ENCODE data around the gene THSD4. TPM values are rescaled to one million over a fixed set of nuclear protein-coding genes. Genes with fewer than 3 reads are reported as not detected.

THSD4 gene
- total RNA-seq, 1 donor from 2014 or later: 2.7 TPM

DNA sequence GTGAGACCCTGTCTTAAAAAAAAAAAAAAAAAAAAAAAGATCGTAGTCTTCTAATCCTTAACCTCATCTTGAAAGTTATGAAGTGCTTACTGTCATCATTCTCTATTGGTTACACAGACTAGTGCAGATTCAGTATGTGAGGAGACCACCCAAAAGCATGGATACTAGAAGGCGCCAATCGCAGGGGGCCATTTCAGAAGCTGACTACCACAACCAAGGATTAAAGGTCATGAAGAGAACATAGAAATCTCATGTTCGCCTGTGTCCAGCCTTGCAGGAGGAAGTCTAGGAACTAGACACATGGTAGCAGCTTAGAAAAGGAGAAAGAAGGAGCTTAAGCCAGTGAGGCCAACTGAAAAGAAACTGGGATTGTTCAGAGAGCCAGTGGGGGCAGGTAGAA lies 207.8 kb downstream of the THSD4 start:
- no peak for DNase-seq (ENCODE audit: low read depth)

GRCh38 chr15:71323584-71323983 lies 208.3 kb downstream of the THSD4 start:
- no peak for DNase-seq (ENCODE audit: low read depth)

- DNase-seq (ENCODE audit: low read depth): no peak
Measured at GRCh38 chr15:71325481-71325880, 210.2 kb downstream of the THSD4 start.

GRCh38 chr15:71328453-71328852 lies 213.2 kb downstream of the THSD4 start:
- no peak for DNase-seq (ENCODE audit: low read depth)

- DNase-seq (ENCODE audit: low read depth): peak; percentile 75
Measured at GRCh38 chr15:71329041-71329440, 213.8 kb downstream of the THSD4 start.

GRCh38 chr15:71329497-71330260 lies 214.4 kb downstream of the THSD4 start:
- DNase-seq (ENCODE audit: low read depth): peak; percentile 91

DNA sequence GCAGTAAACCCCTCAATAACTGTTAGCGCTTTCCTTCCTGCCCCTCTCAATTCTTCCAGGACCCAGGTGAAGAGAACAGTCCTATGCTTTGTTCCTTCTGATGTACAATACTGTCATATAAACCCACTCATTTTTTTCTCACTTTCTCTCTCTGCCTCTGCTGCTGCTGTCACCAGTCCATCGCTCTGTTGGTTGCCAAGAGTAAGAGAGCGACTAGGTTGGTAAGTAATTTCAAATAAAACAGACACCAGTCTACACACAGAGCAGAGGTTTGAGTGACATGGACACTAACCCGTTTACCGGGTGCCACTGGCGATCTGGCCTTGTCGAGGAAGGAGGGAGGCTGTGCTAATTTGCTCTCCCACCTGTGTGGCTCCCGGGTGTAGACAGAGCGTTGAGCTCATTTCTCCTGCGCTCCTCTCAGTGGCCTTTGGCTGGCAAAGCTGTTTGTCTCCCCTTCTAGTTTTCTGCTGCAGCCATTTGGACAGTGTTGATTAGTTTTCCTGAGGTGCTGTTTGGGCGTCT lies 215.4 kb downstream of the THSD4 start:
- no peak for DNase-seq (ENCODE audit: low read depth)

GRCh38 chr15:71331173-71331572 lies 215.9 kb downstream of the THSD4 start:
- DNase-seq (ENCODE audit: low read depth): no peak

DNA sequence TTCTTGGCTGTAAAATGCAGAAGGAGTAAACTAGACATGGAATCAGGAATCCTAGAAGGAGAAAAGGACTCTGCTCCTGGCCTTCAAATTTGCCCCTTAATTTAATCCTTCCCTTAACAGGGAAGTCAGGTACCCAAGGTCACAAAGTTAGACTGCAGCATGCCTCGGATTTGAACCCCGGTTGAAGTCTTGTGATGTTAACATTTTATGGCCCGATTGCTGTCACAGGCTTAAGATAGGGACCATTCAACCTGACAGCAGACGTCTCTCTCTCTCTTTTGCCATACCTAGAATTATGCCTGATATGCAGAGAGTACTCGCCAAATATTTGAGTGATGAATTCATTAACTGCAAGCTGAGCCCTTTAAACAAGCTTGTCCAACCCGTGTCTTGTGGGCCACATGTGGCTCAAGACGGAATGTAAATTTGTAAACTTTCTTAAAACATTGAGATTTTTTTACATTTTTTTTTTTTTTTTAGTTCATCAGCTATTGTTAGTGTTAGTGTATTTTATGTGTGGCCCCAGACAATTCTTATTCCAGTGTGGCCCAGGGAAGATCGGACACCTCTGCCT lies 217.2 kb downstream of the THSD4 start:
- no peak for DNase-seq (ENCODE audit: low read depth)

GRCh38 chr15:71333136-71333700 lies 217.9 kb downstream of the THSD4 start:
- DNase-seq (ENCODE audit: low read depth): peak; percentile 60

- peak; percentile 28 for DNase-seq (ENCODE audit: low read depth)
Measured at GRCh38 chr15:71333839-71334238, 218.6 kb downstream of the THSD4 start.

DNA sequence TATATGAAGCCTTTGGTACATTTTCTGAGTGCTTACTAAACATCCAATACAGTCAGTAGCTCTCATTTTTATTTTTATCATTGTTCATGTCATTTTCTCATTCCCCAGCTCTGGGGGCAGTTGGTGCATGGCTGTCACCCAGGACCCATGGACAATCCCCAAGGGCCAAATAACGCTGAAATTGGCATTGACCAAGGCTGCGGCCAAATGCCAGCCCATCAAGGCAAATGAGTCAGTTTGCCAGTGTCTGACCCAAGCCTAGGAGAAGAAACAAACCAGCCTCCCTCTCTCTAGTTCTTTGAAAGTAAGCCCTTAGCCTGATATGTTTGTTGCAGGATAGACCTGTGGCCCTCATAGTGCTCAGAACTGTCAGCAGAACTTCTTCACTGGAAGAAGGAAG lies 219.2 kb downstream of the THSD4 start:
- DNase-seq (ENCODE audit: low read depth): no peak

DNA sequence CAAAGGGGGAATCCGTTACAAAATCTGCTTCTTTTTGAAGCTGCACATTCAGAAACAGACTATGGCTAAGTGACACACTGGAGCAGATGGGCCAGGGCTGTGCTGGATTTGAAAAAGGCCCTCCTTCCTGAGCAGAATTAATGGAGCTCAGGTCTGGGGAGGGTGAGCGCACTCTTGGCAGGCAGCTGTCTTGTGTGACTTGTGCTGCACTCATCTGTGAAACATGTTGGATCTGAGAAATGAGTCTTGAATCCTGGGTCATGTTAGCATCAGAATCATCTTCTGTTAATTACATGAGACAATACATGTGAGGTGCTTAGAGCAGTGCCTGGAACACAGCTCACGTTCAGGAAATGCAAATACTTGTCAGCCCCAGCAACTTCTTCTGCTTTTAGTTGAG lies 219.6 kb downstream of the THSD4 start:
- DNase-seq (ENCODE audit: low read depth): peak; percentile 26

GRCh38 chr15:71335591-71335990 lies 220.3 kb downstream of the THSD4 start:
- peak; percentile 87 for DNase-seq (ENCODE audit: low read depth)

DNA sequence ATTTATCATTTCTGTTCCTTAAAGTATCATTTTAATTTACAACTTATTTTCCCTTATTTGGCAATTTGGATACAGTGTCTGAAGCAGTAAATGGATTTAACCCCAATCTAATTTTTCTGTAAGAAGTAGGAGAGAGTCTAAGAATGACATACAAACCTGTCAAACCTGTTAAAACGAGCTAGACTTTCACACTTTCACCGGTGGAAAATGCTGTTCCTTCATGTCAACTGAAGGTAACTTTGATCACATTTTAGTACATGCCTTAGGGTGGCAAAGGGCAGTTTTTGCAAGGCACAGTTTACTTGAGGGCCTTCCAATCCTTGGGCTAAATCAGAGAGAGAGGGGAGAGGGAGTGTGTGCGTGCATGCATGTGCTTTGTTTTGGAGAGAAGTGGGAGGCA lies 221.4 kb downstream of the THSD4 start:
- DNase-seq (ENCODE audit: low read depth): no peak

DNA sequence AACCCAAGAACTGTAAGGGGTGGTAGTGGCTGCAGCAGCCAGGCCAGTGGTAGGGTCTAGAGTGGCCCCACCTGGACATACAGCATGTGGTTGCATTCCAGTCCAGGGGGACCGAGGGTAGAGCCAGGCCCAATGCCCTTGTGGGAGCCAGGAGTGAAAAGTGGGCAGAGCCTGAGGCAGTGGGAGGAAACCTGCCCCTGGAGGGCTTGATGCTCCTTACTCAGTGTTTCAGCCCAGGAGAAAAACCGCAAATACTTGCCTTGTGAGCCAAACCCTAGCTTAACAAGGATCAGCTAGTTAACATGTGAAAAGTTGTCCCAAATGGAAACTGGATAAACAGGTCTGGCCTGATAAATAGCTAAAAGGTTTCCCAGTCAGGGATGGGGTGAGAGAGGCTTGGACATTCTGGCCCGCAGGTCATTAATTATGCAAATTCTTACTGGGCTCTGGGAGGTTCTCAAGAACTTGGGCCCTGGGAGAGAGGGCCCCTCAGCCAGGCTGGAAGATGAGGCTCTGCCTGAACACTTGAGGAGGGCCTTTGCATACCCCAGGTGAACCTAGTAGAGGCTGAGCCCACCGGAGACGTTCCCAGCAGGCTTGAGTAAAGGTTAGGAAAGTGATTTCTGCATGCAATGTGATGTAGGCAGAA lies 222.1 kb downstream of the THSD4 start:
- DNase-seq (ENCODE audit: low read depth): no peak

GRCh38 chr15:71338265-71338664 lies 223.0 kb downstream of the THSD4 start:
- no peak for DNase-seq (ENCODE audit: low read depth)

GRCh38 chr15:71338827-71339542 lies 223.7 kb downstream of the THSD4 start:
- no peak for DNase-seq (ENCODE audit: low read depth)

GRCh38 chr15:71341811-71342550 lies 226.7 kb downstream of the THSD4 start:
- peak; percentile 51 for DNase-seq (ENCODE audit: low read depth)

DNA sequence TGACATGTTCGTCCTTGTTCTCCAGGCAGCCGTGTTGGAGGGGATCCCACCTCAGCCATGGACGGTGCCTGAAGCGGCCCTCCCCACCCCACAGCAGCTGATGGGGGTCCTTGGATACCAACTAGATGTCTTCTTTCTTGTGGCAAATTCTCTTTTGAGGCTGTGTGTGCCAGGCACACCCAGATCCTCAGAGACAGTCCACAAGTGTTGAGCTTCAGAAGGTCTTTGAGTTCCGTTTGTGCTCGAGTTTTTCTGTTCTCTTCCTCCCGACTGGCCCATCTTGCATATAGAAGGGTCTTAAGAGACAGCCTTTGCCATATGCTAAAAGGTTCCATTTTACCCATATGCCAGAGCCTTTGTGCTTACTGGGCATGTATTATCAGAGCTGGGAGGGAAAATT lies 227.4 kb downstream of the THSD4 start:
- no peak for DNase-seq (ENCODE audit: low read depth)

GRCh38 chr15:71344316-71344715 lies 229.0 kb downstream of the THSD4 start:
- DNase-seq (ENCODE audit: low read depth): no peak
